ENCODE results near the gene MAZ.

DNA sequence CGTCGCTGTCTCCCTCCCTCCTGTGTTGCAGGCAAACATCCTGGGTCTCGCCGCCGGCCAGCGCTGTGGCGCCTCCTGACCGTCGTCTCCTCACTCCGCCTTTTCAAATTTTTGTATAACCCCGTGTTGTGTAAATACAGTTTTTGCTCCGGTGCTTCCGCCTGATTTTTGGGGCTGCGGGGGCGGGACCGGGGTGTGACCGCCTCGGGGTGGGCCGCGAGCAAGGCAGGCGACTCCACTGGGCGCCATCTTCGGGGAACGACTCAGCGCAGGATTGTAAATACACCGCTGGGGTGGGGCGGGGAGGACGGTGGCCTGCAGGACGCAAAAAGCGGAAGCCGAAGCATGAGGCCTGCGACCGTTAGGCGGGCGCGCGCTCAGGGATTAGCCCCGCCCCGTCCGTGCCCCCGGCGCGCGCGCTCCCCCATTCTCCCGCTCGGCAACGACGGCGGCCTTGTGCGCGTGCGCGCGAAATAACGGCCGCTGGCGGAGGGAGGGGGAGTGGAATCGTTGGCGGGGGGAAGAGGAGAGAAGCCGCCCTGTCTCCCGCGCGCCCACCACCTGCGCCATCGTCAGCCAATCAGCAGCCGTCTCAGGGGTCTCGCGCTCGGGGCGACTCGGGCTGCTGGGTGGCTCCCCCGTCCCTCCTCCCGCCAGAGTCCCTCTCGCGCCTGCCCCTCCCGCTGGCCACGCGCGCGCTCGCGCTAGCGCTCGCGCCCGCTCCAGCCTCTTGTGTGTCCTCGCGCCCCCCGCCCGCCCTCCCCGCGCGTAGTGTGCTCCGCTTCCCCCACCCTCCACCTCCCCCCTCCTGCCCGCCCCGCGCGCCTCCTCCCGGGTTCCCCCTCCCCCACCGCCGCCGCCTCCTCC, 864 bp upstream of the MAZ start:
- TF ChIP-seq, protein P1, sequence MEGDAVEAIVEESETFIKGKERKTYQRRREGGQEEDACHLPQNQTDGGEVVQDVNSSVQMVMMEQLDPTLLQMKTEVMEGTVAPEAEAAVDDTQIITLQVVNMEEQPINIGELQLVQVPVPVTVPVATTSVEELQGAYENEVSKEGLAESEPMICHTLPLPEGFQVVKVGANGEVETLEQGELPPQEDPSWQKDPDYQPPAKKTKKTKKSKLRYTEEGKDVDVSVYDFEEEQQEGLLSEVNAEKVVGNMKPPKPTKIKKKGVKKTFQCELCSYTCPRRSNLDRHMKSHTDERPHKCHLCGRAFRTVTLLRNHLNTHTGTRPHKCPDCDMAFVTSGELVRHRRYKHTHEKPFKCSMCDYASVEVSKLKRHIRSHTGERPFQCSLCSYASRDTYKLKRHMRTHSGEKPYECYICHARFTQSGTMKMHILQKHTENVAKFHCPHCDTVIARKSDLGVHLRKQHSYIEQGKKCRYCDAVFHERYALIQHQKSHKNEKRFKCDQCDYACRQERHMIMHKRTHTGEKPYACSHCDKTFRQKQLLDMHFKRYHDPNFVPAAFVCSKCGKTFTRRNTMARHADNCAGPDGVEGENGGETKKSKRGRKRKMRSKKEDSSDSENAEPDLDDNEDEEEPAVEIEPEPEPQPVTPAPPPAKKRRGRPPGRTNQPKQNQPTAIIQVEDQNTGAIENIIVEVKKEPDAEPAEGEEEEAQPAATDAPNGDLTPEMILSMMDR (IDR thresholded peaks at IDR 0.05; ENCODE audit: poor library complexity) = no peak
- TF ChIP-seq EZH2phosphoT487 (IDR thresholded peaks at IDR 0.05; ENCODE audit: low read depth, severe bottlenecking, unreplicated experiment) (no peak), EZH2 (IDR thresholded peaks at IDR 0.05; ENCODE audit: borderline replicate concordance) (no peak)

Measured in hepatocyte (in vitro differentiated cells).